Activated B cell treated with CpG ODN at 0.5 μM for 24 hours (primary cell): ENCODE data around the gene TBC1D1. TPM values are rescaled to one million over a fixed set of nuclear protein-coding genes. Genes with fewer than 3 reads are reported as not detected.

Experiments used
- ATAC-seq: fragments of 200-7000 bp; cut with Tn5 transposase; one replicate; pipeline ENCODE4 v1.10.0; 2021; ENCODE audit warnings: low read depth, mild to moderate bottlenecking, moderate library complexity
- CTCF ChIA-PET: fragments of 350-600 bp; sonication (Branson Sonifier 250); formaldehyde crosslinking; loops from one replicate; lab custom pipeline; 2021; ENCODE audit warnings: antibody characterized with exemption; lab: Charles Lee
- POLR2A ChIA-PET: fragments of 350-600 bp; sonication (Branson Sonifier 250); formaldehyde crosslinking; loops from one replicate; lab custom pipeline; 2021; ENCODE audit warnings: antibody characterized with exemption; lab: Charles Lee
- DNase-seq: peaks from one replicate; pipeline ENCODE4 v3.0.0; 2022
- H3K27ac Mint-ChIP-seq: one replicate; pipeline ENCODE4 v1.8.0; 2020; ENCODE audit warnings: mixed read lengths
- H3K27me3 Mint-ChIP-seq: one replicate; pipeline ENCODE4 v1.8.0; 2021; ENCODE audit warnings: mixed read lengths
- H3K36me3 Mint-ChIP-seq: one replicate; pipeline ENCODE4 v1.8.0; 2021; ENCODE audit warnings: low read depth, mixed read lengths
- H3K4me1 Mint-ChIP-seq: one replicate; pipeline ENCODE4 v1.8.0; 2021; ENCODE audit warnings: mixed read lengths
- H3K4me3 Mint-ChIP-seq: one replicate; pipeline ENCODE4 v1.8.0; 2020; ENCODE audit warnings: mild to moderate bottlenecking, mixed read lengths
- H3K9me3 Mint-ChIP-seq: one replicate; pipeline ENCODE4 v1.8.0; 2020; ENCODE audit warnings: mixed read lengths
- CTCF ChIP-seq: fragments of 200-600 bp; IDR thresholded peaks from one replicate; pipeline ENCODE4 v1.8.0; 2022; ENCODE audit warnings: antibody characterized with exemption, mild to moderate bottlenecking
- intact Hi-C: fragments of 100-400 bp; cut with micrococcal nuclease; formaldehyde crosslinking; loops from one replicate; pipeline ENCODE4 v1.15.1; 2024
- total RNA-seq: library from RNA; stranded (reverse); gene quantifications from 2 replicates; pipeline ENCODE4 v1.2.3, GENCODE V29; 2022

The TBC1D1 gene
- total RNA-seq, 1 donor from 2014 or later: 84.8 TPM

DNA sequence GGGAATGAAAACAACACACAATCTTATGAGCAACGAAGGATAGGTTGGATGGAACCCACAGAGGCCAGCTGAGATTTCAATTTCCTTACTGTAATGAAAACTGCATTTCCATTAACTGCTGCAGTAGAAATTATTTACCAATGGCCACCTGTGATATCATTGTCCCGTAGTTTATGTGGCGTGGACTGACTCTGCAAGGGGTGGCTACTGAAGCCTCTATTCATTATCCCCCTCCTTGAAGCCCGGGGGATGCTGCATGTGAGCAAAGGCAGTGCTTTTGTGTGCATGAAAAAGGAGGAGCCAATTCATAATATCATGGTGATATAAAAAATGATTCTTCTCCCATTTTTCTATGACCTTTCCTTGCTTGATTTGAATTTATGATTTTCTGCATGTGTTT lies 277.1 kb downstream of the TBC1D1 start:
- Mint-ChIP-seq H3K4me1 (no peaks in the 10 kb centered on the region), H3K36me3 (no peaks in the 10 kb centered on the region), H3K27me3 (peaks cover 13% of the 10 kb centered on the region), H3K27ac (no peak overlapping the region), H3K9me3 (peaks cover 3% of the 10 kb centered on the region), H3K4me3 (no peak overlapping the region)
- TF ChIP-seq CTCF: no peak
- DNase-seq (no peak), ATAC-seq (no peak)
- ChIA-PET POLR2A (no interaction called here), CTCF (interaction anchor here (2.3 kb wide), 1 partner anchor 12 kb away, joined by 10 read pairs; no protein-coding TSS in a partner anchor)
- intact Hi-C loops: no loop called here

- Mint-ChIP-seq H3K4me3 (no peak overlapping the region), H3K27me3 (peaks cover 22% of the 10 kb centered on the region), H3K9me3 (peaks cover under 1% of the 10 kb centered on the region), H3K4me1 (no peaks in the 10 kb centered on the region), H3K27ac (no peak overlapping the region), H3K36me3 (no peaks in the 10 kb centered on the region)
- POLR2A ChIA-PET: no interaction called here
- no peak for TF ChIP-seq CTCF
- ATAC-seq (no peak), DNase-seq (no peak)
- CTCF ChIA-PET: interaction anchor here (2.3 kb wide), 1 partner anchor 10 kb away, joined by 10 read pairs; no protein-coding TSS in a partner anchor
- intact Hi-C loops: no loop called here
Observed at GRCh38 chr4:38169524-38169923, 278.6 kb downstream of the TBC1D1 start.

DNA sequence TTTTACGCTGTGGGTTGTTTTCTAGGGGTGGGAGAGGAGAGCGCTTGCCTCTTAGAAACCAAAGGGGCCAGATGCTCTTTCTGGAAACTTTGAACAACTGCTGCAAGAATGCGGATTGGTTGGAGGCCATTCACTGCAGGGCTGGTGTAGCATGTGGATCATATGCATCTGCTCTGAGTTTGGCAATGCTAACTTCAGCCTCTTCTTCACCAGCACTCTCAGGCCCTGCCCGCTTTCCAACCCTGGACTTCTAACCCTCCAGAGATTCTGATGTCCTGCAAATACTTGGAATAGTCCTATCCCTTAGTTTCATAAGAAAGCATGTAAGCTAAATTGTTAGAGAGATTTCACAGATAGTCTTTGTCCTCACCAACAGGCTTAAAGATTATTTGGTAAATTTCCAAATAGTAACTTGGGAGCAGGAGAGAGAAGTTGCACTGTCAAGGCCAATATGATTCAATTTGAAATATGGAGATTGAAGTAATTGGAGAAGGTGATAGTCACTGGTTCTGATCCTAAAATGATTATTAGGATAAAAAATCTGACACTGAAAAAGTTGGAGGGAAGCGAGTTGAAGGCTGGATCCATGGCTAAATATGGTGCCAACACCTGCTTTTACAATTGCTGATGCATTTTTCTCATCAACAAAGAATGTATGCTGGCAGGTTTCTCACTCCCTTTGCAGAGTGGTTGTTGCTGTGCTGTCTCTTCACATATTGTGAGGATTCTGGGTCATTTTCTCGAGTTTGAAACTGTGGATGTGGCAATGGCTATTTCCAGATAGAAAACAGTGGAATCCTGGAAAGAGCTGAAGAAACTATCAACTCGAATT lies 279.7 kb downstream of the TBC1D1 start:
- Mint-ChIP-seq H3K4me1 (peaks cover 3% of the 10 kb centered on the region), H3K36me3 (no peaks in the 10 kb centered on the region), H3K9me3 (no peaks in the 10 kb centered on the region), H3K27ac (no peak overlapping the region), H3K4me3 (no peak overlapping the region), H3K27me3 (peaks cover 28% of the 10 kb centered on the region)
- no peak for TF ChIP-seq CTCF
- no peak for DNase-seq
- CTCF ChIA-PET: interaction anchor here (1.0 to 2.3 kb wide), 2 partner anchors 9 kb away, joined by 3 to 10 read pairs; no protein-coding TSS in a partner anchor
- no peak for ATAC-seq
- intact Hi-C loops: loop anchor here (10.0 kb wide), 1 partner anchor 964 kb away; no protein-coding TSS in a partner anchor
- POLR2A ChIA-PET: no interaction called here

- no peak for DNase-seq
- no peak overlapping the region for H3K27ac Mint-ChIP-seq
- POLR2A ChIA-PET: no interaction called here
- no peak for ATAC-seq
- no peak for TF ChIP-seq CTCF
- H3K36me3 Mint-ChIP-seq: no peaks in the 10 kb centered on the region
- no peak overlapping the region for H3K4me3 Mint-ChIP-seq
- CTCF ChIA-PET: no interaction called here
- H3K9me3 Mint-ChIP-seq: no peaks in the 10 kb centered on the region
- peaks cover 25% of the 10 kb centered on the region for H3K27me3 Mint-ChIP-seq
- peaks cover 6% of the 10 kb centered on the region for H3K4me1 Mint-ChIP-seq
- intact Hi-C loops: loop anchor here (10.0 kb wide), 1 partner anchor 963 kb away; no protein-coding TSS in a partner anchor
Observed at GRCh38 chr4:38172078-38172477, 281.2 kb downstream of the TBC1D1 start.

DNA sequence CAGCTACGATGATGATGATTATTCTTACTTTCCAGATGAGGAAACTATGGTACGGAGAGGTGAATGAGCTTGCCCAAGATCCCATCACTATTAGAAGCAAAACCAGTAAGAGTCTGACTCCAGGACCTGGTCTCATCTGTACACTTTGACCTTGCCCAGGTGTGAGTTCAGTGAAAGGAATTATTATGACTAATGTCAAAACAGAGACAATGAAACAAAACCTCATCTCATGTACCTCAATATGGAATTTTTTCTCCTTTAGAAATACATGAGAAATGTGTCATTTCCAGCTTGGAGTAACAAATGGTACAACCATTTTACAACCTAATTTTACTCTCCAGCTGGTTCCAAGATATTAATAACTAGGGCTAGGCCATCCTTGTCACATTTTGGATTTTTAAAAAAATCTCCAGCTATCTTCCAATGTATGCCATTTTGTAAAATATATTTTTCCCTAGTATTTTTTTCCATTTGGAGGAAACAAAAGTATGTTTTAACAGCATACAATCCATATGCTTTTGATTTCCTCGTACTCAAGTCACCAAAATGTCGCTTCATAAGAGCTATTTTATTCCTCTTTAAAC lies 283.1 kb downstream of the TBC1D1 start:
- H3K27ac Mint-ChIP-seq: no peak overlapping the region
- peaks cover 21% of the 10 kb centered on the region for H3K27me3 Mint-ChIP-seq
- H3K4me1 Mint-ChIP-seq: peaks cover 25% of the 10 kb centered on the region
- H3K36me3 Mint-ChIP-seq: no peaks in the 10 kb centered on the region
- H3K9me3 Mint-ChIP-seq: no peaks in the 10 kb centered on the region
- no peak overlapping the region for H3K4me3 Mint-ChIP-seq
- intact Hi-C loops: loop anchor here (10.0 kb wide), 1 partner anchor 961 kb away; no protein-coding TSS in a partner anchor
- no peak for TF ChIP-seq CTCF
- ATAC-seq: no peak
- no peak for DNase-seq
- ChIA-PET POLR2A (interaction anchor here (0.9 kb wide), 1 partner anchor 19 kb away, joined by 4 read pairs; no protein-coding TSS in a partner anchor), CTCF (interaction anchor here (0.6 to 3.1 kb wide), 3 partner anchors 501 to 557 kb away, joined by 3 to 10 read pairs (median 3); no protein-coding TSS in a partner anchor)
